WTC11 (cell line): ENCODE measurements around the gene LTBP4. TPM values are rescaled to one million over a fixed set of nuclear protein-coding genes. Genes with fewer than 3 reads are reported as not detected.
A peak's percentile ranks its signal among the peaks of the same experiment; 100 is the strongest.

Experiments used
- ATAC-seq: fragments of 200-7000 bp; cut with Tn5 transposase; 2 replicates; pipeline ENCODE4 v1.10.0; 2021; ENCODE audit warnings: mild to moderate bottlenecking, moderate library complexity
- CTCF ChIA-PET: fragments of 300-600 bp; sonication (Branson Sonifier 250); formaldehyde crosslinking; loops from one replicate; lab custom pipeline; 2021; ENCODE audit warnings: antibody characterized with exemption; lab: Charles Lee
- POLR2A ChIA-PET: fragments of 350-600 bp; sonication (Branson Sonifier 250); formaldehyde crosslinking; loops from one replicate; lab custom pipeline; 2021; ENCODE audit warnings: antibody characterized with exemption; lab: Charles Lee
- DNase-seq: peaks from one replicate; pipeline ENCODE4 v3.0.0; 2021; ENCODE audit warnings: low spot score
- H3K27ac Mint-ChIP-seq: 2 replicates; pipeline ENCODE4 v1.8.0; 2021; ENCODE audit warnings: mixed read lengths
- H3K27me3 Mint-ChIP-seq: 2 replicates; pipeline ENCODE4 v1.8.0; 2021; ENCODE audit warnings: low read depth, mild to moderate bottlenecking, moderate library complexity, mixed read lengths
- H3K36me3 Mint-ChIP-seq: 2 replicates; pipeline ENCODE4 v1.8.0; 2021; ENCODE audit warnings: mixed read lengths
- H3K4me1 Mint-ChIP-seq: 2 replicates; pipeline ENCODE4 v1.8.0; 2022; ENCODE audit warnings: mixed read lengths
- H3K4me3 Mint-ChIP-seq: 2 replicates; pipeline ENCODE4 v1.8.0; 2021; ENCODE audit warnings: mild to moderate bottlenecking, moderate library complexity, mixed read lengths
- H3K9me3 Mint-ChIP-seq: 2 replicates; pipeline ENCODE4 v1.8.0; 2021; ENCODE audit warnings: mixed read lengths
- ATF1 ChIP-seq: sonication (generic); formaldehyde crosslinking; IDR thresholded peaks from 2 replicates; pipeline ENCODE4 v1.8.1; 2023; ENCODE audit warnings: mild to moderate bottlenecking, moderate library complexity, missing genetic modification reagents
- ESRRA ChIP-seq: sonication (generic); formaldehyde crosslinking; IDR thresholded peaks from 2 replicates; pipeline ENCODE4 v1.8.1; 2022; ENCODE audit warnings: mild to moderate bottlenecking, missing genetic modification reagents, borderline replicate concordance
- ETV6 ChIP-seq: sonication (generic); formaldehyde crosslinking; IDR thresholded peaks from 2 replicates; pipeline ENCODE4 v1.8.1; 2022; ENCODE audit warnings: mild to moderate bottlenecking, missing genetic modification reagents
- FOXJ3 ChIP-seq: sonication (generic); formaldehyde crosslinking; IDR thresholded peaks from 2 replicates; pipeline ENCODE4 v1.9.0; 2021; ENCODE audit warnings: missing genetic modification reagents, mild to moderate bottlenecking, borderline replicate concordance
- GABPB1 ChIP-seq: sonication (generic); formaldehyde crosslinking; IDR thresholded peaks from 2 replicates; pipeline ENCODE4 v1.8.1; 2023; ENCODE audit warnings: mild to moderate bottlenecking, missing genetic modification reagents
- OVOL2 ChIP-seq: fragments of 250-450 bp; sonication (Bioruptor Pico); IDR thresholded peaks from 2 replicates; pipeline ENCODE4 v1.9.0; 2021; ENCODE audit warnings: mild to moderate bottlenecking, borderline replicate concordance
- ZNF121 ChIP-seq: sonication (generic); formaldehyde crosslinking; IDR thresholded peaks from 2 replicates; pipeline ENCODE4 v1.8.0; 2023; ENCODE audit warnings: missing genetic modification reagents
- ZNF317 ChIP-seq: sonication (generic); formaldehyde crosslinking; IDR thresholded peaks from 2 replicates; pipeline ENCODE4 v1.8.1; 2023; ENCODE audit warnings: low read depth, mild to moderate bottlenecking, moderate library complexity, missing genetic modification reagents, borderline replicate concordance
- ZNF396 ChIP-seq: fragments of 250-450 bp; sonication (Bioruptor Pico); IDR thresholded peaks from 2 replicates; pipeline ENCODE4 v1.8.0; 2021; ENCODE audit warnings: mild to moderate bottlenecking, moderate library complexity, borderline replicate concordance
- ZNF671 ChIP-seq: fragments of 250-450 bp; sonication (Bioruptor Pico); IDR thresholded peaks from 2 replicates; pipeline ENCODE4 v1.8.0; 2021; ENCODE audit warnings: mild to moderate bottlenecking
- total RNA-seq: library from RNA; stranded (reverse); gene quantifications from 3 replicates; pipeline ENCODE4 v1.2.3, GENCODE V29; 2021
- TF ChIP-seq, protein P1 (sequence below): sonication (generic); formaldehyde crosslinking; IDR thresholded peaks from 2 replicates; pipeline ENCODE4 v1.8.0; 2022; ENCODE audit warnings: mild to moderate bottlenecking, missing genetic modification reagents
- TF ChIP-seq, protein P2 (sequence below): sonication (generic); formaldehyde crosslinking; IDR thresholded peaks from 2 replicates; pipeline ENCODE4 v1.8.1; 2022; ENCODE audit warnings: missing genetic modification reagents, borderline replicate concordance
- TF ChIP-seq, protein P3 (sequence below): sonication (generic); formaldehyde crosslinking; IDR thresholded peaks from 2 replicates; pipeline ENCODE4 v1.8.0; 2022; ENCODE audit warnings: mild to moderate bottlenecking, missing genetic modification reagents
- TF ChIP-seq, protein P4 (sequence below): sonication (generic); formaldehyde crosslinking; IDR thresholded peaks from 2 replicates; pipeline ENCODE4 v1.8.1; 2022; ENCODE audit warnings: mild to moderate bottlenecking, missing genetic modification reagents, moderate library complexity, borderline replicate concordance
- TF ChIP-seq, protein P5 (sequence below): sonication (generic); formaldehyde crosslinking; IDR thresholded peaks from 2 replicates; pipeline ENCODE4 v1.8.0; 2022; ENCODE audit warnings: mild to moderate bottlenecking, missing genetic modification reagents
- TF ChIP-seq, protein P6 (sequence below): sonication (generic); formaldehyde crosslinking; IDR thresholded peaks from 2 replicates; pipeline ENCODE4 v1.8.0; 2023; ENCODE audit warnings: mild to moderate bottlenecking, missing genetic modification reagents
- TF ChIP-seq, protein P7 (sequence below): sonication (generic); formaldehyde crosslinking; IDR thresholded peaks from 2 replicates; pipeline ENCODE4 v1.8.1; 2023; ENCODE audit warnings: mild to moderate bottlenecking, missing genetic modification reagents
- TF ChIP-seq, protein P8 (sequence below): sonication (generic); formaldehyde crosslinking; IDR thresholded peaks from 2 replicates; pipeline ENCODE4 v1.8.0; 2022; ENCODE audit warnings: mild to moderate bottlenecking, missing genetic modification reagents
- TF ChIP-seq, protein P9 (sequence below): sonication (generic); formaldehyde crosslinking; IDR thresholded peaks from 2 replicates; pipeline ENCODE4 v1.8.0; 2023; ENCODE audit warnings: missing genetic modification reagents

Gene LTBP4
- total RNA-seq, 1 experiment from 2014 or later: 125 TPM

DNA sequence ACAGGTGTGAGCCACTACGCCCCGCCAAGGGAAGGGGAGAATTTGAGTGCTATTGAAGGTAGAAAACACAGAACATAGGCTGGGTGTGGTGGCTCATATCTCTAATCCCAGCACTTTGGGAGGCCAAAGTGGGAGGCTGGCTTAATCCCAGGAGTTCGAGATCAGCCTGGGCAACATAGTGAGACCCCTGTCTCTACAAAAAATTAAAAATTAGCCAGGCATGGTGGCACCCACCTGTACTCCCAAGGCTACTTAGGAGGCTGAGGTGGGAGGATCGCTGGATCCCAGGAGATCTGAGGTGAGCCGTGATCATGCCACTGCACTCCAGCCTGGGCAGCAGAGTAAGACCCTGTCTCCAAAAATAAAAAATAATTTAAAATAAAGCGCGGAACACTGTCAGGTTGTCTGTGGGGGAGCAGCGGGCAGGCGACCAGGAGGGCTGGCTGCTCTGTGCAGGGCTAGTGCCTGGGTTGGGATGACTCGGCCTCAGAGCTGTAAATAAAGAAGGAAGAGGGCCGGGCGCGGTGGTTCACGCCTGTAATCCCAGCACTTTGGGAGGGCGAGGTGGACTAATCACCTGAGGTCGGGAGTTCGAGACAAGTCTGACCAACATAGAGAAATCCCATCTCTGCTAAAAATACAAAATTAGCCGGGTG is 41.0 kb downstream of the LTBP4 start:
- CTCF ChIA-PET: interaction anchor here (5.4 kb wide), 1 partner anchor 7 kb away, joined by 65 read pairs; no protein-coding TSS in a partner anchor
- DNase-seq (no peak), ATAC-seq (no peak)
- Mint-ChIP-seq H3K9me3 (no peaks in the 10 kb centered on the region), H3K27ac (no peak overlapping the region), H3K4me3 (no peak overlapping the region), H3K36me3 (no peaks in the 10 kb centered on the region), H3K4me1 (peaks cover 10% of the 10 kb centered on the region), H3K27me3 (peaks cover 3% of the 10 kb centered on the region)
- POLR2A ChIA-PET: no interaction called here
- TF ChIP-seq, protein P1, sequence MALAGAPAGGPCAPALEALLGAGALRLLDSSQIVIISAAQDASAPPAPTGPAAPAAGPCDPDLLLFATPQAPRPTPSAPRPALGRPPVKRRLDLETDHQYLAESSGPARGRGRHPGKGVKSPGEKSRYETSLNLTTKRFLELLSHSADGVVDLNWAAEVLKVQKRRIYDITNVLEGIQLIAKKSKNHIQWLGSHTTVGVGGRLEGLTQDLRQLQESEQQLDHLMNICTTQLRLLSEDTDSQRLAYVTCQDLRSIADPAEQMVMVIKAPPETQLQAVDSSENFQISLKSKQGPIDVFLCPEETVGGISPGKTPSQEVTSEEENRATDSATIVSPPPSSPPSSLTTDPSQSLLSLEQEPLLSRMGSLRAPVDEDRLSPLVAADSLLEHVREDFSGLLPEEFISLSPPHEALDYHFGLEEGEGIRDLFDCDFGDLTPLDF (CRISPR knock-in tag): no peak
- TF ChIP-seq, protein P2, sequence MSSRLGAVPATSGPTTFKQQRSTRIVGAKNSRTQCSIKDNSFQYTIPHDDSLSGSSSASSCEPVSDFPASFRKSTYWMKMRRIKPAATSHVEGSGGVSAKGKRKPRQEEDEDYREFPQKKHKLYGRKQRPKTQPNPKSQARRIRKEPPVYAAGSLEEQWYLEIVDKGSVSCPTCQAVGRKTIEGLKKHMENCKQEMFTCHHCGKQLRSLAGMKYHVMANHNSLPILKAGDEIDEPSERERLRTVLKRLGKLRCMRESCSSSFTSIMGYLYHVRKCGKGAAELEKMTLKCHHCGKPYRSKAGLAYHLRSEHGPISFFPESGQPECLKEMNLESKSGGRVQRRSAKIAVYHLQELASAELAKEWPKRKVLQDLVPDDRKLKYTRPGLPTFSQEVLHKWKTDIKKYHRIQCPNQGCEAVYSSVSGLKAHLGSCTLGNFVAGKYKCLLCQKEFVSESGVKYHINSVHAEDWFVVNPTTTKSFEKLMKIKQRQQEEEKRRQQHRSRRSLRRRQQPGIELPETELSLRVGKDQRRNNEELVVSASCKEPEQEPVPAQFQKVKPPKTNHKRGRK (CRISPR knock-in tag): no peak
- TF ChIP-seq, protein P3, sequence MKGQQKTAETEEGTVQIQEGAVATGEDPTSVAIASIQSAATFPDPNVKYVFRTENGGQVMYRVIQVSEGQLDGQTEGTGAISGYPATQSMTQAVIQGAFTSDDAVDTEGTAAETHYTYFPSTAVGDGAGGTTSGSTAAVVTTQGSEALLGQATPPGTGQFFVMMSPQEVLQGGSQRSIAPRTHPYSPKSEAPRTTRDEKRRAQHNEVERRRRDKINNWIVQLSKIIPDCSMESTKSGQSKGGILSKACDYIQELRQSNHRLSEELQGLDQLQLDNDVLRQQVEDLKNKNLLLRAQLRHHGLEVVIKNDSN: no peak
- TF ChIP-seq, protein P4, sequence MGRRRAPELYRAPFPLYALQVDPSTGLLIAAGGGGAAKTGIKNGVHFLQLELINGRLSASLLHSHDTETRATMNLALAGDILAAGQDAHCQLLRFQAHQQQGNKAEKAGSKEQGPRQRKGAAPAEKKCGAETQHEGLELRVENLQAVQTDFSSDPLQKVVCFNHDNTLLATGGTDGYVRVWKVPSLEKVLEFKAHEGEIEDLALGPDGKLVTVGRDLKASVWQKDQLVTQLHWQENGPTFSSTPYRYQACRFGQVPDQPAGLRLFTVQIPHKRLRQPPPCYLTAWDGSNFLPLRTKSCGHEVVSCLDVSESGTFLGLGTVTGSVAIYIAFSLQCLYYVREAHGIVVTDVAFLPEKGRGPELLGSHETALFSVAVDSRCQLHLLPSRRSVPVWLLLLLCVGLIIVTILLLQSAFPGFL (CRISPR knock-in tag): no peak
- TF ChIP-seq ESRRA: no peak
- no peak for TF ChIP-seq ZNF317 (CRISPR knock-in tag)
- no peak for TF ChIP-seq OVOL2 (CRISPR knock-in tag)
- TF ChIP-seq, protein P5, sequence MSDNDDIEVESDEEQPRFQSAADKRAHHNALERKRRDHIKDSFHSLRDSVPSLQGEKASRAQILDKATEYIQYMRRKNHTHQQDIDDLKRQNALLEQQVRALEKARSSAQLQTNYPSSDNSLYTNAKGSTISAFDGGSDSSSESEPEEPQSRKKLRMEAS (CRISPR knock-in tag): no peak
- peak; percentile 31; the same call in 1 of the 2 replicates for TF ChIP-seq ZNF121 (CRISPR knock-in tag)

DNA sequence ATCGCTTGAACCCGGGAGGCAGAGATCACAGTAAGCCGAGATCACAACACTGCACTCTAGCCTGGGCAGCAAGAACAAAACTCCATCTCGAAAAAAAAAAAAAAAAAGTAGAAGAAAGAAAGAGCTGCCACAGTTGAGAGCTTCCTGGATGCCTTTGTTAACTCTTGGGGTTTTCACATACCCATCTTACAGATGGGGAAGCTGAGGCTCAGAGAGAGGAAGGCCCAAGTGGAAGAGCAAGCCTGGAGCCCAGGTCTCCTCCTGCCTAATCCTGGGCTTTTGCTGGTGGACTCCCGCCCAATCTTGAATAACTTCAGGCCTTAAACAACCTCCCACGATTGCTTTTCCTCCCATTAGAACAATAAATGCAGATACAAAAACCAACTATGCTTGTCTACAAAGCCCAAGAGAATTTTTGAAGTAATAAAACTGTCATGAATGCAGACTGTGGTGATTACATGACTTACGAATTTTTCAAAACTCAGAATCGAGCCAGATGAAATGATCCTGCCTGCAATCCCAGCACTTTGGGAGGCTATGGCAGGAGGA is 41.7 kb downstream of the LTBP4 start:
- DNase-seq: no peak
- Mint-ChIP-seq H3K27me3 (no peaks in the 10 kb centered on the region), H3K4me1 (peaks cover 10% of the 10 kb centered on the region), H3K9me3 (no peaks in the 10 kb centered on the region), H3K4me3 (no peak overlapping the region), H3K36me3 (no peaks in the 10 kb centered on the region), H3K27ac (no peak overlapping the region)
- ATAC-seq: no peak
- ChIA-PET POLR2A (interaction anchor here (0.7 kb wide), 1 partner anchor 40 kb away, joined by 3 read pairs; no protein-coding TSS in a partner anchor), CTCF (interaction anchor here (5.4 kb wide), 1 partner anchor 8 kb away, joined by 65 read pairs; no protein-coding TSS in a partner anchor)
- no peak for TF ChIP-seq GABPB1 (CRISPR knock-in tag)
- no peak for TF ChIP-seq ZNF396
- no peak for TF ChIP-seq FOXJ3 (CRISPR knock-in tag)
- TF ChIP-seq ATF1: no peak
- TF ChIP-seq, protein P6, sequence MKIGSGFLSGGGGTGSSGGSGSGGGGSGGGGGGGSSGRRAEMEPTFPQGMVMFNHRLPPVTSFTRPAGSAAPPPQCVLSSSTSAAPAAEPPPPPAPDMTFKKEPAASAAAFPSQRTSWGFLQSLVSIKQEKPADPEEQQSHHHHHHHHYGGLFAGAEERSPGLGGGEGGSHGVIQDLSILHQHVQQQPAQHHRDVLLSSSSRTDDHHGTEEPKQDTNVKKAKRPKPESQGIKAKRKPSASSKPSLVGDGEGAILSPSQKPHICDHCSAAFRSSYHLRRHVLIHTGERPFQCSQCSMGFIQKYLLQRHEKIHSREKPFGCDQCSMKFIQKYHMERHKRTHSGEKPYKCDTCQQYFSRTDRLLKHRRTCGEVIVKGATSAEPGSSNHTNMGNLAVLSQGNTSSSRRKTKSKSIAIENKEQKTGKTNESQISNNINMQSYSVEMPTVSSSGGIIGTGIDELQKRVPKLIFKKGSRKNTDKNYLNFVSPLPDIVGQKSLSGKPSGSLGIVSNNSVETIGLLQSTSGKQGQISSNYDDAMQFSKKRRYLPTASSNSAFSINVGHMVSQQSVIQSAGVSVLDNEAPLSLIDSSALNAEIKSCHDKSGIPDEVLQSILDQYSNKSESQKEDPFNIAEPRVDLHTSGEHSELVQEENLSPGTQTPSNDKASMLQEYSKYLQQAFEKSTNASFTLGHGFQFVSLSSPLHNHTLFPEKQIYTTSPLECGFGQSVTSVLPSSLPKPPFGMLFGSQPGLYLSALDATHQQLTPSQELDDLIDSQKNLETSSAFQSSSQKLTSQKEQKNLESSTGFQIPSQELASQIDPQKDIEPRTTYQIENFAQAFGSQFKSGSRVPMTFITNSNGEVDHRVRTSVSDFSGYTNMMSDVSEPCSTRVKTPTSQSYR: no peak
- TF ChIP-seq, protein P7, sequence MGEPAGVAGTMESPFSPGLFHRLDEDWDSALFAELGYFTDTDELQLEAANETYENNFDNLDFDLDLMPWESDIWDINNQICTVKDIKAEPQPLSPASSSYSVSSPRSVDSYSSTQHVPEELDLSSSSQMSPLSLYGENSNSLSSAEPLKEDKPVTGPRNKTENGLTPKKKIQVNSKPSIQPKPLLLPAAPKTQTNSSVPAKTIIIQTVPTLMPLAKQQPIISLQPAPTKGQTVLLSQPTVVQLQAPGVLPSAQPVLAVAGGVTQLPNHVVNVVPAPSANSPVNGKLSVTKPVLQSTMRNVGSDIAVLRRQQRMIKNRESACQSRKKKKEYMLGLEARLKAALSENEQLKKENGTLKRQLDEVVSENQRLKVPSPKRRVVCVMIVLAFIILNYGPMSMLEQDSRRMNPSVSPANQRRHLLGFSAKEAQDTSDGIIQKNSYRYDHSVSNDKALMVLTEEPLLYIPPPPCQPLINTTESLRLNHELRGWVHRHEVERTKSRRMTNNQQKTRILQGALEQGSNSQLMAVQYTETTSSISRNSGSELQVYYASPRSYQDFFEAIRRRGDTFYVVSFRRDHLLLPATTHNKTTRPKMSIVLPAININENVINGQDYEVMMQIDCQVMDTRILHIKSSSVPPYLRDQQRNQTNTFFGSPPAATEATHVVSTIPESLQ (CRISPR knock-in tag): no peak
- TF ChIP-seq, protein P8, sequence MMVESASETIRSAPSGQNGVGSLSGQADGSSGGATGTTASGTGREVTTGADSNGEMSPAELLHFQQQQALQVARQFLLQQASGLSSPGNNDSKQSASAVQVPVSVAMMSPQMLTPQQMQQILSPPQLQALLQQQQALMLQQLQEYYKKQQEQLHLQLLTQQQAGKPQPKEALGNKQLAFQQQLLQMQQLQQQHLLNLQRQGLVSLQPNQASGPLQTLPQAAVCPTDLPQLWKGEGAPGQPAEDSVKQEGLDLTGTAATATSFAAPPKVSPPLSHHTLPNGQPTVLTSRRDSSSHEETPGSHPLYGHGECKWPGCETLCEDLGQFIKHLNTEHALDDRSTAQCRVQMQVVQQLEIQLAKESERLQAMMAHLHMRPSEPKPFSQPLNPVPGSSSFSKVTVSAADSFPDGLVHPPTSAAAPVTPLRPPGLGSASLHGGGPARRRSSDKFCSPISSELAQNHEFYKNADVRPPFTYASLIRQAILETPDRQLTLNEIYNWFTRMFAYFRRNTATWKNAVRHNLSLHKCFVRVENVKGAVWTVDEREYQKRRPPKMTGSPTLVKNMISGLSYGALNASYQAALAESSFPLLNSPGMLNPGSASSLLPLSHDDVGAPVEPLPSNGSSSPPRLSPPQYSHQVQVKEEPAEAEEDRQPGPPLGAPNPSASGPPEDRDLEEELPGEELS (CRISPR knock-in tag): no peak
- TF ChIP-seq, protein P4 (CRISPR knock-in tag): no peak
- no peak for TF ChIP-seq ETV6
- TF ChIP-seq ZNF671 (CRISPR knock-in tag): no peak
- TF ChIP-seq, protein P9, sequence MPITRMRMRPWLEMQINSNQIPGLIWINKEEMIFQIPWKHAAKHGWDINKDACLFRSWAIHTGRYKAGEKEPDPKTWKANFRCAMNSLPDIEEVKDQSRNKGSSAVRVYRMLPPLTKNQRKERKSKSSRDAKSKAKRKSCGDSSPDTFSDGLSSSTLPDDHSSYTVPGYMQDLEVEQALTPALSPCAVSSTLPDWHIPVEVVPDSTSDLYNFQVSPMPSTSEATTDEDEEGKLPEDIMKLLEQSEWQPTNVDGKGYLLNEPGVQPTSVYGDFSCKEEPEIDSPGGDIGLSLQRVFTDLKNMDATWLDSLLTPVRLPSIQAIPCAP (CRISPR knock-in tag): no peak
